ENCODE measurements around the gene FCRL6.

The FCRL6 gene, protein sequence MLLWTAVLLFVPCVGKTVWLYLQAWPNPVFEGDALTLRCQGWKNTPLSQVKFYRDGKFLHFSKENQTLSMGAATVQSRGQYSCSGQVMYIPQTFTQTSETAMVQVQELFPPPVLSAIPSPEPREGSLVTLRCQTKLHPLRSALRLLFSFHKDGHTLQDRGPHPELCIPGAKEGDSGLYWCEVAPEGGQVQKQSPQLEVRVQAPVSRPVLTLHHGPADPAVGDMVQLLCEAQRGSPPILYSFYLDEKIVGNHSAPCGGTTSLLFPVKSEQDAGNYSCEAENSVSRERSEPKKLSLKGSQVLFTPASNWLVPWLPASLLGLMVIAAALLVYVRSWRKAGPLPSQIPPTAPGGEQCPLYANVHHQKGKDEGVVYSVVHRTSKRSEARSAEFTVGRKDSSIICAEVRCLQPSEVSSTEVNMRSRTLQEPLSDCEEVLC

DNA sequence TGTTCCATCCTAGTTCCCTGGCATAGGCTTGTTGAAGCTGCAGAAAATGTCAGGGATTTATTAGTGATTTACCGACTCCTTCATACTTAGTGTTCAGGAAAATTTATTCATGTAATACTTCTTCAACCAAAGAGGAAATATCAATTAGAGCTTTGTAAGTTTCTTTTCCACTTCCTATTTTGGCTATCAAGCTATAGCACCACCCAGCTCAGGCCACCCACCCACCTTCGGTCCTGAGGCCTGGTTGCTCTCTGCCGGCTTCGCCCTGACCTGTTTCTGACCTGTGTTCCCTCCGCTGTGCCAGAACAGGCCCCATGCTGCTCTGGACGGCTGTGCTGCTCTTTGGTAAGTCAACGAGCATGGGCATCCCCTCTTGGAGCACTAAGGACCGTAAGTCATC is at the start of gene FCRL6:
Gene FCRL6, plus strand, starts transcription at position 250 of the 400 bp plus-strand sequence. Its CDS starts 65 bp downstream, at position 315.
- Histone ChIP-seq H3K4me3 (replicated peaks; ENCODE audit: low read depth, low read length) (no peak within 1 kb of the TSS), H3K36me3 (ENCODE audit: control insufficient read depth, insufficient read depth, low read length) (no peaks in the 10 kb centered on the region), H3K27me3 (replicated peaks; ENCODE audit: control insufficient read depth, insufficient read depth, low read length) (no peaks in the 10 kb centered on the region; the same call in 1 of the 2 replicates)
- DNase-seq (ENCODE audit: extremely low read depth, insufficient read length), result no peak
- TF ChIP-seq, protein P1, sequence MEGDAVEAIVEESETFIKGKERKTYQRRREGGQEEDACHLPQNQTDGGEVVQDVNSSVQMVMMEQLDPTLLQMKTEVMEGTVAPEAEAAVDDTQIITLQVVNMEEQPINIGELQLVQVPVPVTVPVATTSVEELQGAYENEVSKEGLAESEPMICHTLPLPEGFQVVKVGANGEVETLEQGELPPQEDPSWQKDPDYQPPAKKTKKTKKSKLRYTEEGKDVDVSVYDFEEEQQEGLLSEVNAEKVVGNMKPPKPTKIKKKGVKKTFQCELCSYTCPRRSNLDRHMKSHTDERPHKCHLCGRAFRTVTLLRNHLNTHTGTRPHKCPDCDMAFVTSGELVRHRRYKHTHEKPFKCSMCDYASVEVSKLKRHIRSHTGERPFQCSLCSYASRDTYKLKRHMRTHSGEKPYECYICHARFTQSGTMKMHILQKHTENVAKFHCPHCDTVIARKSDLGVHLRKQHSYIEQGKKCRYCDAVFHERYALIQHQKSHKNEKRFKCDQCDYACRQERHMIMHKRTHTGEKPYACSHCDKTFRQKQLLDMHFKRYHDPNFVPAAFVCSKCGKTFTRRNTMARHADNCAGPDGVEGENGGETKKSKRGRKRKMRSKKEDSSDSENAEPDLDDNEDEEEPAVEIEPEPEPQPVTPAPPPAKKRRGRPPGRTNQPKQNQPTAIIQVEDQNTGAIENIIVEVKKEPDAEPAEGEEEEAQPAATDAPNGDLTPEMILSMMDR (IDR thresholded peaks at IDR 0.05; ENCODE audit: insufficient read depth, low read length, poor library complexity, severe bottlenecking), result no peak

DNA sequence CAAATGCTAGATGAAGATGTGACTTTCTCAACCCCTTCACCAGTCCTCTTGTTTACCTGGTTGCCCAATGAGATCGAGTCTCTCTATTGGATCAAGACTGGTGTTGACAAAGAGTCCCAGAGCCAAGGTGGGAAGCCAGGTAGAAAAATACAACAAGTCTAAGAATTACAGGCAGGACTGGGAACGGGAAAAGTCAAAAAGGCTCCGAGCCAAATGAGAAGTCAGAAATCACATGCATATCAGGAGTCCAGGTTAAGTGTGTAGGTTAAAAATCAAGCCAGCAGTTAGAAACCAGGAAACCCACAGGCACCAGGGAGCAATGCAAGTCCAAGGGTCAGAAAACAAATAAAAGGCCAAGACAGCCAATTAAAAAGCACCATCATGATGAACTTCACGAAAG is 48.8 kb upstream of the FCRL6 start:
- Histone ChIP-seq H3K27me3 (replicated peaks; ENCODE audit: control insufficient read depth, insufficient read depth, low read length) (no peaks in the 10 kb centered on the region; the same call in 1 of the 2 replicates), H3K36me3 (ENCODE audit: control insufficient read depth, insufficient read depth, low read length) (no peaks in the 10 kb centered on the region), H3K4me3 (replicated peaks; ENCODE audit: low read depth, low read length) (no peak overlapping the region)
- no peak for DNase-seq (ENCODE audit: extremely low read depth, insufficient read length)
- TF ChIP-seq, protein P1 (IDR thresholded peaks at IDR 0.05; ENCODE audit: insufficient read depth, low read length, poor library complexity, severe bottlenecking), result no peak

DNA sequence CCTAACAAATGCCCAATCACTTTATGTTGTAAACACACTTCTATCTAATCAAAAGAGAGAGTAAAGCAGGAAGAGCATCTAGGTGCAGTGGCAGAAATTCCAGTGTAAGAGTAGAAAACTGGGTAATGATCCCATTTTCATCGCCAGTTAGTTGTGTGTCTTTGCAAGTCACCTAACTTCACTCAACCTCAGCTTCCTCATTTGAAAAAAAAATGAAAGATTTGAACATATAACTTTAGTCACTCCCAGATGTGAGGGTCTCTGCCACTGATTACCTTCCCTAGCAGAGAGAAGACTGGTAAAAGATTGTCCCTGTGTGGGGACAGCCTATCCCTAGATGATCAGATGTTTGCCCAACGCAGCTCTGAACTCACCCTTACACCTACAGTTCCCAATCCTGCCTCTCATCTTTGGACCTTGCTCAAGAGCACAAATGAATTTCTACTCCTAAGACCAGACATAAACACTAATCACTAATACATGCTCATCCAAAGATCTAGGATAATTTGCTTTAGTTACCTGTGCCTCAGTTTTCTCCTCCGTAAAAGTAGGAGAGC is 46.6 kb upstream of the FCRL6 start:
- Histone ChIP-seq H3K27me3 (replicated peaks; ENCODE audit: control insufficient read depth, insufficient read depth, low read length) (no peaks in the 10 kb centered on the region), H3K4me3 (replicated peaks; ENCODE audit: low read depth, low read length) (no peak overlapping the region), H3K36me3 (ENCODE audit: control insufficient read depth, insufficient read depth, low read length) (no peaks in the 10 kb centered on the region)
- no peak for DNase-seq (ENCODE audit: extremely low read depth, insufficient read length)
- TF ChIP-seq, protein P1 (IDR thresholded peaks at IDR 0.05; ENCODE audit: insufficient read depth, low read length, poor library complexity, severe bottlenecking), result no peak

DNA sequence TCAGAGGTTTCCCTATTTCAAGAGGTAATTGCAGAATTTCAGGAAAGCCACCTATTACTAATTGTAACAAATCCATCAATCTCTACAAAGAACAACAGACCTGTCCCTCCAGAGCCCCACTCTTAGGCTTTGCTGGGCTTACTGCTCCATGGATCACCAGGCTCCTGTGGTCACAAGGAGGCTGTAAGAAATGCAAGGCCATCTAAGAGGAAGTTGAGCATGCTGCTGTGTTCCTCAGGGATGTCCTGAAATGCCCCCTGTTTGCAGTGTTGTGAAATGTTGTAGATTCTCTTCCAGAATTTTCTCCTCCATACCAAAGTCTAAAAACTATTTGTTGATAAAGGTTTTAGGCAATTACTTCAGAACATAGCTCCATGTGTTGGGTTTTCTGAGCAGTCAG is 45.8 kb upstream of the FCRL6 start:
- no peak overlapping the region for H3K4me3 ChIP-seq (replicated peaks; ENCODE audit: low read depth, low read length)
- no peak for DNase-seq (ENCODE audit: extremely low read depth, insufficient read length)
- TF ChIP-seq, protein P1 (IDR thresholded peaks at IDR 0.05; ENCODE audit: insufficient read depth, low read length, poor library complexity, severe bottlenecking), result no peak
- no peaks in the 10 kb centered on the region for H3K27me3 ChIP-seq (replicated peaks; ENCODE audit: control insufficient read depth, insufficient read depth, low read length)
- no peaks in the 10 kb centered on the region for H3K36me3 ChIP-seq (ENCODE audit: control insufficient read depth, insufficient read depth, low read length)

DNA sequence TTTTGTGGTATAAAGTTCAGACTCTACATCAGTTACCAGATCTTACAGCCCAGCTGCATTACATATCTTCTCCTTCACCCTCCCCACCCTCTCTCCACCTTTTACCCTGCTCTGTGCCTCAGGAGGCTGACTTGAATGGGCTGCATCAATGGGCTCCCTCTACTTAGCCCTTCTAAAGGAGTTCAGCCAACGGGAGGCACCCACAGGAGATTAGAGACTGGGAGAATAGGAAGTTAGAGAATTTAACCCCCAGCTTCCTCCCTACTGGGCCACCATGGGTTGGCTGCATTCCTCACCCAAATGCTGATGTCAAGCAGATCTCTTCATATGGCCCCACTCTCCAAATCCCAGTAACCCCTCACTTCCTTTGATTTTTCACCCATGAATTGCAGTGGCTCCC is 38.5 kb upstream of the FCRL6 start:
- no peaks in the 10 kb centered on the region for H3K27me3 ChIP-seq (replicated peaks; ENCODE audit: control insufficient read depth, insufficient read depth, low read length)
- no peak for DNase-seq (ENCODE audit: extremely low read depth, insufficient read length)

More for the DNA sequence above, 38.5 kb upstream of the FCRL6 start:
- Histone ChIP-seq H3K36me3 (ENCODE audit: control insufficient read depth, insufficient read depth, low read length) (no peaks in the 10 kb centered on the region), H3K4me3 (replicated peaks; ENCODE audit: low read depth, low read length) (no peak overlapping the region)
- TF ChIP-seq, protein P1 (IDR thresholded peaks at IDR 0.05; ENCODE audit: insufficient read depth, low read length, poor library complexity, severe bottlenecking), result no peak

All from GM06990 (cell line).